H1 (cell line): ENCODE measurements around the gene LPAR6. TPM values are rescaled to one million over a fixed set of nuclear protein-coding genes. Genes with fewer than 3 reads are reported as not detected.

Source experiments
- CTCF ChIA-PET: fragments of 300-600 bp; sonication (Branson Sonifier 250); formaldehyde crosslinking; loops from one replicate; lab custom pipeline; 2021; ENCODE audit not compliant: partially characterized antibody; lab: Charles Lee
- POLR2A ChIA-PET: fragments of 300-600 bp; sonication (Branson Sonifier 250); formaldehyde crosslinking; loops from one replicate; lab custom pipeline; 2021; ENCODE audit warnings: inconsistent platforms; ENCODE audit not compliant: partially characterized antibody; lab: Charles Lee
- DNase-seq, 2 experiments: peaks; one replicate each; pipeline versions ENCODE4 v3.0.0 to v3.0.0-alpha.2; 2010 to 2022; ENCODE audit warnings: low spot score in 2 of 2, low read depth in 1 of 2, mixed read lengths in 1 of 2
- FAIRE-seq: peaks from 2 replicates; lab custom pipeline; 2011; peaks lifted over from hg19 to GRCh38; lab: Jason Lieb, UNC
- H2AFZ ChIP-seq: 2 replicates; pipeline ENCODE4 v1.8.1; 2012; ENCODE audit warnings: low read length, inconsistent platforms
- H2AK5ac ChIP-seq: 2 replicates; pipeline ENCODE4 v1.6.1; 2013; ENCODE audit warnings: low read depth, low read length
- H2BK120ac ChIP-seq: replicated peaks from 2 replicates; pipeline ENCODE3; 2013; ENCODE audit warnings: low read depth, low read length, inconsistent platforms
- H2BK12ac ChIP-seq: 2 replicates; pipeline ENCODE4 v1.6.1; 2013; ENCODE audit warnings: low read depth, low read length
- H2BK15ac ChIP-seq: 2 replicates; pipeline ENCODE4 v1.6.1; 2013; ENCODE audit warnings: low read length
- H2BK20ac ChIP-seq: 2 replicates; pipeline ENCODE4 v1.6.1; 2013; ENCODE audit warnings: low read length
- H2BK5ac ChIP-seq: 2 replicates; pipeline ENCODE4 v1.6.1; 2013; ENCODE audit warnings: low read depth, low read length
- H3K14ac ChIP-seq: 2 replicates; pipeline ENCODE4 v1.6.1; 2013; ENCODE audit warnings: inconsistent platforms; ENCODE audit not compliant: insufficient read length
- H3K18ac ChIP-seq: 2 replicates; pipeline ENCODE4 v1.6.1; 2013; ENCODE audit warnings: low read length; ENCODE audit errors: extremely low read depth
- H3K23ac ChIP-seq: 2 replicates; pipeline ENCODE4 v1.6.1; 2013; ENCODE audit warnings: inconsistent platforms; ENCODE audit not compliant: insufficient read length
- H3K23me2 ChIP-seq: 2 replicates; pipeline ENCODE4 v1.6.1; 2013; ENCODE audit warnings: low read depth, low read length
- H3K27ac ChIP-seq: 2 replicates; pipeline ENCODE4 v1.6.1; 2011; ENCODE audit warnings: low read depth, low read length, inconsistent platforms
- H3K27me3 ChIP-seq, 4 experiments: replicated peaks in 1 of 4; 1 replicate in 1 of 4; 2 replicates in 3 of 4; pipeline versions ENCODE4 v1.6.1 to v1.8.1; 2011 to 2013; ENCODE audit warnings: low read length in 3 of 4, mild to moderate bottlenecking in 3 of 4, inconsistent platforms in 2 of 4, mixed read lengths in 2 of 4, moderate library complexity in 1 of 4; ENCODE audit not compliant: control insufficient read depth in 3 of 4, insufficient read depth in 3 of 4; ENCODE audit errors: extremely low read depth in 1 of 4
- H3K36me3 ChIP-seq, 4 experiments: 2 replicates each; pipeline versions ENCODE4 v1.6.1 to v1.8.1; 2011 to 2013; ENCODE audit warnings: mild to moderate bottlenecking in 4 of 4, low read length in 3 of 4, moderate library complexity in 2 of 4, control low read depth in 1 of 4, inconsistent platforms in 1 of 4; ENCODE audit not compliant: insufficient read depth in 4 of 4, control insufficient read depth in 2 of 4
- H3K4ac ChIP-seq: replicated peaks from 2 replicates; pipeline ENCODE3; 2013; ENCODE audit warnings: low read length, low read depth, mixed read lengths, inconsistent platforms; ENCODE audit not compliant: insufficient read length
- H3K4me1 ChIP-seq, 4 experiments: replicated peaks in 1 of 4; 1 replicate in 1 of 4; 2 replicates in 3 of 4; pipeline versions ENCODE4 v1.6.1 to v1.8.1; 2011 to 2013; ENCODE audit warnings: low read length in 3 of 4, inconsistent platforms in 2 of 4, mixed read lengths in 1 of 4; ENCODE audit not compliant: insufficient read depth in 4 of 4, control insufficient read depth in 3 of 4
- H3K4me2 ChIP-seq, 2 experiments: 2 replicates each; pipeline versions ENCODE4 v1.6.1 to v1.8.1; 2011 to 2013; ENCODE audit warnings: low read depth in 2 of 2, low read length in 2 of 2, control low read depth in 1 of 2, inconsistent platforms in 1 of 2, mild to moderate bottlenecking in 1 of 2; ENCODE audit not compliant: insufficient read depth in 1 of 2
- H3K4me3 ChIP-seq, 4 experiments: fragments of 200-600, 300-600 bp in 1 of 4; sonication (generic), shearing (Covaris generic), sonication (Bioruptor Twin) in 1 of 4; 2 replicates each; pipeline versions ENCODE4 v1.5.1 to v1.8.1; 2011 to 2016; ENCODE audit warnings: low read length in 4 of 4, low read depth in 3 of 4, control low read depth in 2 of 4, inconsistent platforms in 2 of 4, mild to moderate bottlenecking in 2 of 4, mixed read lengths in 1 of 4, moderate library complexity in 1 of 4; ENCODE audit not compliant: insufficient read depth in 2 of 4; ENCODE audit errors: extremely low read depth in 1 of 4
- H3K56ac ChIP-seq: replicated peaks from 2 replicates; pipeline ENCODE3; 2013; ENCODE audit warnings: low read depth, mild to moderate bottlenecking, mixed read lengths, low read length, inconsistent platforms; ENCODE audit not compliant: insufficient read length
- H3K79me1 ChIP-seq: 2 replicates; pipeline ENCODE4 v1.6.1; 2013; ENCODE audit warnings: low read depth, low read length, control low read depth
- H3K79me2 ChIP-seq, 2 experiments: 2 replicates each; pipeline versions ENCODE4 v1.6.1 to v1.8.1; 2012 to 2013; ENCODE audit warnings: low read length in 2 of 2, mild to moderate bottlenecking in 2 of 2, inconsistent platforms in 1 of 2; ENCODE audit not compliant: insufficient read depth in 2 of 2, control insufficient read depth in 1 of 2
- H3K9ac ChIP-seq, 4 experiments: replicated peaks in 1 of 4; 1 replicate in 1 of 4; 2 replicates in 3 of 4; pipeline versions ENCODE4 v1.6.1 to v1.8.1; 2011 to 2013; ENCODE audit warnings: low read depth in 3 of 4, low read length in 3 of 4, control low read depth in 2 of 4, mild to moderate bottlenecking in 2 of 4, moderate library complexity in 2 of 4, inconsistent platforms in 1 of 4; ENCODE audit errors: extremely low read depth in 1 of 4
- H3K9me3 ChIP-seq, 2 experiments: 2 replicates each; pipeline versions ENCODE4 v1.6.1 to v1.8.1; 2012 to 2013; ENCODE audit warnings: mild to moderate bottlenecking in 2 of 2, moderate library complexity in 2 of 2, control low read depth in 1 of 2, inconsistent platforms in 1 of 2, low read depth in 1 of 2, low read length in 1 of 2, mixed read lengths in 1 of 2; ENCODE audit not compliant: insufficient read depth in 2 of 2
- H4K20me1 ChIP-seq, 2 experiments: replicated peaks in 1 of 2; 2 replicates each; pipeline versions ENCODE3 to v1.8.1; 2011 to 2013; ENCODE audit warnings: inconsistent platforms in 2 of 2, low read length in 2 of 2, mild to moderate bottlenecking in 1 of 2; ENCODE audit not compliant: insufficient read depth in 2 of 2, control insufficient read depth in 1 of 2
- H4K5ac ChIP-seq: 2 replicates; pipeline ENCODE4 v1.6.1; 2013; ENCODE audit warnings: low read length, low read depth, mixed read lengths, inconsistent platforms; ENCODE audit not compliant: insufficient read length
- H4K8ac ChIP-seq: 2 replicates; pipeline ENCODE4 v1.8.0; 2013; ENCODE audit warnings: mild to moderate bottlenecking, moderate library complexity, low read length, inconsistent platforms; ENCODE audit not compliant: insufficient read depth; ENCODE audit errors: extremely low read depth
- H4K91ac ChIP-seq: replicated peaks from 2 replicates; pipeline ENCODE3; 2013; ENCODE audit warnings: low read length, mixed read lengths, inconsistent platforms; ENCODE audit not compliant: insufficient read length
- BACH1 ChIP-seq: IDR thresholded peaks from 2 replicates; pipeline ENCODE4 v1.6.1; 2012; ENCODE audit warnings: low read length, improper control_type of control experiment
- EP300 ChIP-seq, 2 experiments: IDR thresholded peaks; 1 replicate in 1 of 2; 2 replicates in 1 of 2; pipeline ENCODE4 v1.6.1; 2011 to 2012; ENCODE audit warnings: low read depth in 2 of 2, low read length in 2 of 2, mild to moderate bottlenecking in 2 of 2, borderline replicate concordance in 1 of 2, inconsistent platforms in 1 of 2, moderate library complexity in 1 of 2
- EZH2 ChIP-seq: fragments of 200-600 bp; sonication (generic); IDR thresholded peaks from 2 replicates; pipeline ENCODE4 v1.7.1; 2012; ENCODE audit warnings: low read depth, mild to moderate bottlenecking, moderate library complexity, low read length, inconsistent platforms; ENCODE audit not compliant: severe bottlenecking
- FOSL1 ChIP-seq: IDR thresholded peaks from 2 replicates; pipeline ENCODE4 v1.6.1; 2011; ENCODE audit warnings: mild to moderate bottlenecking, low read depth, low read length, moderate library complexity; ENCODE audit not compliant: insufficient read depth
- JUN ChIP-seq: IDR thresholded peaks from 2 replicates; pipeline ENCODE4 v1.6.1; 2011; ENCODE audit warnings: low read depth, mild to moderate bottlenecking, improper control_type of control experiment, low read length
- POLR2AphosphoS5 ChIP-seq: IDR thresholded peaks from 2 replicates; pipeline ENCODE4 v1.6.1; 2011; ENCODE audit warnings: low read depth, low read length
- RAD21 ChIP-seq, 2 experiments: IDR thresholded peaks in 1 of 2; conservative IDR thresholded peaks in 1 of 2; 2 replicates each; pipeline ENCODE4 v1.6.1; 2011; ENCODE audit warnings: low read depth in 2 of 2, low read length in 2 of 2, improper control_type of control experiment in 1 of 2, inconsistent platforms in 1 of 2, mild to moderate bottlenecking in 1 of 2, moderate library complexity in 1 of 2
- TBP ChIP-seq: IDR thresholded peaks from 2 replicates; pipeline ENCODE4 v1.6.1; 2011; ENCODE audit warnings: low read depth, low read length, improper control_type of control experiment
- WGBS, 2 experiments: shearing (Covaris generic) in 1 of 2; methylation state at CpG; one replicate each; pipeline versions ENCODE4 v1.1.6 to v1.1.7; 2013 to 2015; ENCODE audit warnings: low lambda C conversion rate in 2 of 2, mixed read lengths in 2 of 2, inconsistent platforms in 1 of 2, low coverage in 1 of 2, missing lambda C conversion rate in 1 of 2; ENCODE audit not compliant: insufficient replicate concordance in 2 of 2, insufficient coverage in 1 of 2, insufficient read length in 1 of 2; ENCODE audit errors: extremely low coverage in 1 of 2, missing lambda C conversion rate in 1 of 2; 5-methylcytosine and 5-hydroxymethylcytosine counted together
- polyA plus RNA-seq, 7 experiments: library from polyadenylated mRNA; depleted of rRNA in 3 of 7; stranded (reverse) in 5 of 7; unstranded in 2 of 7; fragments of >200 nt in 5 of 7; fragments of 200-250 nt in 2 of 7; gene quantifications; 1 replicate in 5 of 7; 2 replicates in 1 of 7; 4 replicates in 1 of 7; pipeline versions ENCODE4 v1.2.1 to v1.2.3, GENCODE V29; 2011 to 2013; ENCODE audit warnings: missing spikeins in 2 of 7, mixed read lengths in 2 of 7
- total RNA-seq: library from RNA; stranded (reverse); fragmentation: NEBNext Ultra II Directional; extraction: Animal tissue kit (Norgen Biotek cat#: 25700); gene quantifications from 2 replicates; pipeline ENCODE4 v1.2.1, GENCODE V29; 2021

The LPAR6 gene
- total and polyA plus RNA-seq, 2 of the 8 experiments (the other 6 are each of a cell fraction or from before 2014, with no cell fraction given), result 0.50 to 0.97 TPM

DNA sequence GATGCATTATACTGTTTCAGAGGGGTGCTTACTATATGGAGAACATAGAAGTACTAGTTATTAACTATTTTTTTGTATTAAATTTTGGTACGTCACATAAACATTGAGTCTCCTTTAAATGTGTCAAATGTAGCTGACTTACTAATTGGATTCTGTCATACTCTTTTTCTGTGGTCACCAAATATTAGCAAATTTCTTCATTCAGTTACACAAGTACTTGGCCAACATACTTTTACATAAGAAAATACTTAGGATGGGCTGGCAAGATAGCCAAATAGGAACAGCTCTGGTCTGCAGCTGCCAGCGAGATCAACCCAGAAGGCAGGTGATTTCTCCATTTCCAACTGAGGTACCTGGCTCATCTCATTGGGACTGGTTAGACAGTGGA lies 19.2 kb downstream of the LPAR6 start:
- Histone ChIP-seq H4K20me1 (no peaks in the 10 kb centered on the region), H3K27ac (no peak overlapping the region), H3K4me2 (no peak overlapping the region), H3K14ac (no peak overlapping the region), H3K27me3 (no peaks in the 10 kb centered on the region), H3K23me2 (no peaks in the 10 kb centered on the region), H2BK12ac (no peak overlapping the region), H3K18ac (no peak overlapping the region), H2BK20ac (no peak overlapping the region), H2AK5ac (no peak overlapping the region), H3K23ac (no peak overlapping the region), H3K56ac (no peak overlapping the region), H4K8ac (no peak overlapping the region), H4K5ac (no peak overlapping the region), H3K79me1 (no peaks in the 10 kb centered on the region), H3K9me3 (no peaks in the 10 kb centered on the region; a peak in 1 of 4 replicates), H2AFZ (no peak overlapping the region), H2BK15ac (no peak overlapping the region), H3K4me3 (no peak overlapping the region), H3K9ac (no peak overlapping the region), H2BK5ac (no peak overlapping the region), H3K36me3 (no peaks in the 10 kb centered on the region), H3K79me2 (no peaks in the 10 kb centered on the region), H4K91ac (no peak overlapping the region)
- CTCF ChIA-PET, result interaction anchor here (1.3 kb wide), 1 partner anchor 60 kb away, joined by 4 read pairs; no protein-coding TSS in a partner anchor
- POLR2A ChIA-PET, result no interaction called here
- WGBS, 2 experiments, result 95% methylated on average over 2 of the region's 2 CpGs; no CpG with 5 or more reads in 1 of the 2 experiments
- no peak for DNase-seq
- TF ChIP-seq FOSL1 (no peak), EZH2 (no peak), POLR2AphosphoS5 (no peak), BACH1 (no peak), TBP (no peak), EP300 (IDR thresholded peaks at IDR 0.05; ENCODE audit: borderline replicate concordance in 1 of 2, low read depth in 2 of 2, low read length in 2 of 2) (no peak), JUN (no peak), RAD21 (IDR thresholded peaks at IDR 0.05 in 1 of 2, conservative IDR thresholded peaks at IDR 0.05 in 1 of 2; ENCODE audit: low read depth in 2 of 2, low read length in 2 of 2) (no peak)
- TF ChIP-seq, all 59 proteins: peak for 0
- H2BK120ac ChIP-seq, result no peak overlapping the region
- no peak overlapping the region for H3K4ac ChIP-seq
- FAIRE-seq, result no peak
- H3K4me1 ChIP-seq, result no peaks in the 10 kb centered on the region
